Progenitor cell of endocrine pancreas (in vitro differentiated cells): Measurements from ENCODE around the gene PARD3. TPM values are rescaled to one million over a fixed set of nuclear protein-coding genes. Genes with fewer than 3 reads are reported as not detected.
"Not testable (repeated sequence)": the region's sequence is repeated elsewhere in the genome, so short reads cannot be mapped to it uniquely, and the experiment has no call there.

Source experiments
- DNase-seq: peaks from one replicate; pipeline ENCODE4 v3.0.0; 2021; ENCODE audit warnings: low spot score; ENCODE audit not compliant: unreplicated experiment
- H3K27ac Mint-ChIP-seq: 2 replicates; pipeline ENCODE4 v1.8.0; 2021; ENCODE audit warnings: mild to moderate bottlenecking, moderate library complexity, mixed read lengths
- H3K27me3 Mint-ChIP-seq: 2 replicates; pipeline ENCODE4 v1.8.0; 2021; ENCODE audit warnings: mixed read lengths
- H3K36me3 Mint-ChIP-seq: 2 replicates; pipeline ENCODE4 v1.8.0; 2022; ENCODE audit warnings: mixed read lengths; ENCODE audit not compliant: insufficient read depth
- H3K4me1 Mint-ChIP-seq: 2 replicates; pipeline ENCODE4 v1.8.0; 2021; ENCODE audit warnings: low read depth, mixed read lengths
- H3K4me3 Mint-ChIP-seq: 2 replicates; pipeline ENCODE4 v1.8.0; 2021; ENCODE audit warnings: low read depth, mild to moderate bottlenecking, moderate library complexity, mixed read lengths
- H3K9me3 Mint-ChIP-seq: 2 replicates; pipeline ENCODE4 v1.8.0; 2021; ENCODE audit warnings: low read depth, mixed read lengths
- CTCF ChIP-seq: fragments of 200-600 bp; sonication (generic); IDR thresholded peaks from one replicate; pipeline ENCODE4 v1.5.0; 2021; ENCODE audit warnings: antibody characterized with exemption, mild to moderate bottlenecking; ENCODE audit not compliant: unreplicated experiment
- total RNA-seq: library from RNA; stranded (reverse); gene quantifications from 2 replicates; pipeline ENCODE4 v1.2.1, GENCODE V29; 2021

The PARD3 gene
- total RNA-seq, 1 donor from 2014 or later: 85.3 TPM

GRCh38 chr10:34364253-34365037 lies 450.7 kb downstream of the PARD3 start:
- TF ChIP-seq CTCF: no peak
- Mint-ChIP-seq H3K9me3 (no peaks in the 10 kb centered on the region), H3K4me1 (no peaks in the 10 kb centered on the region), H3K27ac (peak overlapping the region; percentile 62), H3K4me3 (no peak overlapping the region), H3K27me3 (no peaks in the 10 kb centered on the region), H3K36me3 (peaks cover 35% of the 10 kb centered on the region)
- DNase-seq: no peak

DNA sequence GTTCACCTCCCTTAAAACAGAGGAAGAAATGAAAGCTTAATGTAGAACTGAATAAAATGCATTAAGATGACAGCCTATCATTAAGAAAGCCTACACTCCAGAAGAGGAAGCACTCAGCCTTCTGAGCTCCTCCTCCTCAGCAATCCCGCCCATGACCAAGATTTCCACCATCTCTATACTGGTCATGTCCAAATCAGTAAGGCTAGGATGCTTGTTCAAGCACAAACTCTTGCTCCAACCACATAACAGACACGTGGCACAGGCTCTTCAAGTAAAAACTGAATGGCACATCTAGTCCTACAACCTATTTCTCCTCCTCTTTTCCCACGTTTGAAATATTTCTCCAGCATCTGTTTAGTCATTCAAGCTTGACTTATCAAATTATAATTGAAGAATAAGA lies 454.1 kb downstream of the PARD3 start:
- Mint-ChIP-seq H3K27me3 (no peaks in the 10 kb centered on the region), H3K27ac (no peak overlapping the region), H3K4me3 (no peak overlapping the region), H3K9me3 (no peaks in the 10 kb centered on the region), H3K36me3 (peaks cover 24% of the 10 kb centered on the region), H3K4me1 (peaks cover 4% of the 10 kb centered on the region)
- DNase-seq: no peak
- TF ChIP-seq CTCF: no peak

GRCh38 chr10:34359435-34359813 lies 455.7 kb downstream of the PARD3 start:
- H3K9me3 Mint-ChIP-seq: no peaks in the 10 kb centered on the region
- H3K4me3 Mint-ChIP-seq: no peak overlapping the region
- H3K27me3 Mint-ChIP-seq: no peaks in the 10 kb centered on the region
- TF ChIP-seq CTCF: no peak
- H3K27ac Mint-ChIP-seq: no peak overlapping the region
- peaks cover 4% of the 10 kb centered on the region for H3K4me1 Mint-ChIP-seq
- H3K36me3 Mint-ChIP-seq: peaks cover 36% of the 10 kb centered on the region
- DNase-seq: no peak

- DNase-seq: no peak
- Mint-ChIP-seq H3K27ac (no peak overlapping the region), H3K4me1 (peaks cover 4% of the 10 kb centered on the region), H3K9me3 (no peaks in the 10 kb centered on the region), H3K36me3 (peaks cover 39% of the 10 kb centered on the region), H3K27me3 (no peaks in the 10 kb centered on the region), H3K4me3 (no peak overlapping the region)
- TF ChIP-seq CTCF: no peak
Measured at GRCh38 chr10:34358729-34359434, 456.2 kb downstream of the PARD3 start.

- Mint-ChIP-seq H3K4me3 (no peak overlapping the region), H3K36me3 (peaks cover 42% of the 10 kb centered on the region), H3K27me3 (no peaks in the 10 kb centered on the region), H3K27ac (no peak overlapping the region), H3K9me3 (no peaks in the 10 kb centered on the region), H3K4me1 (peaks cover 4% of the 10 kb centered on the region)
- TF ChIP-seq CTCF: no peak
- DNase-seq: no peak
Measured at GRCh38 chr10:34356463-34356862, 458.6 kb downstream of the PARD3 start.

- H3K36me3 Mint-ChIP-seq: peaks cover 52% of the 10 kb centered on the region
- H3K9me3 Mint-ChIP-seq, H3K4me1 Mint-ChIP-seq, H3K4me3 Mint-ChIP-seq, DNase-seq, H3K27ac Mint-ChIP-seq, H3K27me3 Mint-ChIP-seq: not testable (repeated sequence)
Measured at GRCh38 chr10:34353530-34353929, 461.6 kb downstream of the PARD3 start.

DNA sequence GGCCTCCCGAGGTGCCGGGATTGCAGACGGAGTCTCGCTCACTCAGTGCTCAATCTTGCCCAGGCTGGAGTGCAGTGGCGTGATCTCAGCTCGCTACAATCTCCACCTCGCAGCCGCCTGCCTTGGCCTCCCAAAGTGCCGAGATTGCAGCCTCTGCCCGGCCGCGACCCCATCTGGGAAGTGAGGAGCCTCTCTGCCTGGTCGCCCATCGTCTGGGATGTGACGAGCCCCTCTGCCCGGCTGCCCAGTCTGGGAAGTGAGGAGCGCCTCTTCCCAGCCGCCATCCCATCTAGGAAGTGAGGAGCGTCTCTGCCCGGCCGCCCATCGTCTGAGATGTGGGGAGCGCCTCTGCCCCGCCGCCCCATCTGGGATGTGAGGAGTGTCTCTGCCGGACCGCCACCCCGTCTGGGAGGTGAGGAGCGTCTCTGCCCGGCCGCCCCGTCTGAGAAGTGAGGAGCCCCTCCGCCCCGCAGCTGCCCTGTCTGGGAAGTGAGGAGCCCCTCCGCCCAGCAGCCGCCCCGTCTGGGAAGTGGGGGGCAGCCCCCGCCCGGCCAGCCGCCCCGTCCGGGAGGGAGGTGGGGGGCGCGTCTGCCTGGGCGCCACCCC lies 462.4 kb downstream of the PARD3 start:
- H3K27ac Mint-ChIP-seq, H3K9me3 Mint-ChIP-seq, H3K27me3 Mint-ChIP-seq, H3K4me1 Mint-ChIP-seq, H3K4me3 Mint-ChIP-seq, DNase-seq: not testable (repeated sequence)
- peaks cover 52% of the 10 kb centered on the region for H3K36me3 Mint-ChIP-seq
